Mesendoderm (in vitro differentiated cells): ENCODE results near the gene SV2C.
"Not testable (repeated sequence)": the region's sequence is repeated elsewhere in the genome, so short reads cannot be mapped to it uniquely, and the experiment has no call there.

Experiments
- DNase-seq: peaks from one replicate; pipeline ENCODE4 v3.0.0; 2013
- H2AK5ac ChIP-seq: 2 replicates; pipeline ENCODE4 v1.6.1; 2013; ENCODE audit warnings: low read length, inconsistent platforms
- H2BK120ac ChIP-seq: 2 replicates; pipeline ENCODE4 v1.6.1; 2013; ENCODE audit warnings: low read depth, mild to moderate bottlenecking, low read length, moderate library complexity, mixed read lengths
- H2BK15ac ChIP-seq: replicated peaks from 2 replicates; pipeline ENCODE4 v1.6.1; 2013; ENCODE audit warnings: low read depth, mild to moderate bottlenecking, moderate library complexity
- H2BK5ac ChIP-seq: 2 replicates; pipeline ENCODE4 v1.6.1; 2013; ENCODE audit warnings: low read length, inconsistent platforms
- H3K18ac ChIP-seq: 2 replicates; pipeline ENCODE4 v1.6.1; 2013; ENCODE audit warnings: mild to moderate bottlenecking, low read length, mixed read lengths
- H3K23ac ChIP-seq: one replicate; pipeline ENCODE4 v1.6.1; 2013; ENCODE audit warnings: low read length
- H3K27ac ChIP-seq: 2 replicates; pipeline ENCODE4 v1.5.1; 2013; ENCODE audit warnings: low read depth, mild to moderate bottlenecking, inconsistent platforms, low read length, moderate library complexity
- H3K27me3 ChIP-seq: 2 replicates; pipeline ENCODE4 v1.6.1; 2013; ENCODE audit warnings: low read length, control low read depth, mild to moderate bottlenecking, inconsistent platforms; ENCODE audit not compliant: insufficient read depth, poor library complexity
- H3K36me3 ChIP-seq: 2 replicates; pipeline ENCODE4 v1.6.1; 2013; ENCODE audit warnings: low read length, inconsistent platforms; ENCODE audit not compliant: control insufficient read depth, insufficient read depth
- H3K4ac ChIP-seq: one replicate; pipeline ENCODE4 v1.6.1; 2013; ENCODE audit warnings: low read depth, mild to moderate bottlenecking, low read length, moderate library complexity
- H3K4me1 ChIP-seq: 2 replicates; pipeline ENCODE4 v1.6.1; 2013; ENCODE audit warnings: low read depth, low read length, inconsistent platforms; ENCODE audit not compliant: control insufficient read depth
- H3K4me2 ChIP-seq: 2 replicates; pipeline ENCODE4 v1.6.1; 2013; ENCODE audit warnings: low read length
- H3K4me3 ChIP-seq: 2 replicates; pipeline ENCODE4 v1.5.1; 2013; ENCODE audit warnings: mild to moderate bottlenecking, low read length
- H3K56ac ChIP-seq: one replicate; pipeline ENCODE4 v1.6.1; 2013; ENCODE audit warnings: low read length
- H3K79me1 ChIP-seq: 2 replicates; pipeline ENCODE4 v1.6.1; 2013; ENCODE audit warnings: low read length, inconsistent platforms
- H3K79me2 ChIP-seq: 2 replicates; pipeline ENCODE4 v1.6.1; 2013; ENCODE audit warnings: mild to moderate bottlenecking, low read length; ENCODE audit not compliant: control insufficient read depth, insufficient read depth
- H3K9ac ChIP-seq: 2 replicates; pipeline ENCODE4 v1.6.1; 2013; ENCODE audit warnings: low read length, inconsistent platforms
- H4K5ac ChIP-seq: one replicate; pipeline ENCODE4 v1.6.1; 2013; ENCODE audit warnings: low read length
- H4K8ac ChIP-seq: one replicate; pipeline ENCODE4 v1.6.1; 2013; ENCODE audit warnings: low read depth, mild to moderate bottlenecking, control low read depth, low read length, moderate library complexity
- WGBS: extraction: QIAGEN DNeasy Blood & Tissue Kit; methylation state at CpG from one replicate; pipeline ENCODE4 v1.1.7; 2013; ENCODE audit warnings: low lambda C conversion rate, missing lambda C conversion rate; ENCODE audit not compliant: insufficient coverage; ENCODE audit errors: extremely low coverage; 5-methylcytosine and 5-hydroxymethylcytosine counted together

SV2C gene

GRCh38 chr5:76234665-76235064 is 151.5 kb downstream of the SV2C start:
- H3K79me1 ChIP-seq, result no peaks in the 10 kb centered on the region
- H3K18ac ChIP-seq, result no peak overlapping the region
- DNase-seq, result no peak
- no peak overlapping the region for H3K56ac ChIP-seq
- no peaks in the 10 kb centered on the region for H3K36me3 ChIP-seq
- H2AK5ac ChIP-seq, result no peak overlapping the region
- no peak overlapping the region for H2BK5ac ChIP-seq
- no peak overlapping the region for H3K27ac ChIP-seq
- H2BK15ac ChIP-seq, result no peak overlapping the region
- H4K8ac ChIP-seq, result no peak overlapping the region
- WGBS, result no CpG with 5 or more reads among the region's 4 CpGs
- no peak overlapping the region for H2BK120ac ChIP-seq
- no peak overlapping the region for H3K9ac ChIP-seq
- H4K5ac ChIP-seq, result no peak overlapping the region
- no peak overlapping the region for H3K4ac ChIP-seq
- H3K4me1 ChIP-seq, result no peaks in the 10 kb centered on the region
- H3K4me2 ChIP-seq, result no peak overlapping the region
- H3K79me2 ChIP-seq, result no peaks in the 10 kb centered on the region
- no peak overlapping the region for H3K4me3 ChIP-seq
- no peak overlapping the region for H3K23ac ChIP-seq
- no peaks in the 10 kb centered on the region for H3K27me3 ChIP-seq

GRCh38 chr5:76236684-76237083 is 153.5 kb downstream of the SV2C start:
- Histone ChIP-seq H3K27ac (no peak overlapping the region), H3K79me1 (no peaks in the 10 kb centered on the region), H3K4me2 (no peak overlapping the region), H3K4ac (no peak overlapping the region), H3K36me3 (no peaks in the 10 kb centered on the region), H3K27me3 (no peaks in the 10 kb centered on the region), H2AK5ac (no peak overlapping the region), H2BK5ac (no peak overlapping the region), H3K56ac (no peak overlapping the region), H3K4me1 (no peaks in the 10 kb centered on the region), H3K23ac (no peak overlapping the region), H3K18ac (no peak overlapping the region), H3K4me3 (no peak overlapping the region), H2BK120ac (no peak overlapping the region), H3K9ac (no peak overlapping the region), H4K8ac (no peak overlapping the region), H4K5ac (no peak overlapping the region), H2BK15ac (no peak overlapping the region), H3K79me2 (no peaks in the 10 kb centered on the region)
- WGBS, result no CpG with 5 or more reads among the region's 4 CpGs
- no peak for DNase-seq

DNA sequence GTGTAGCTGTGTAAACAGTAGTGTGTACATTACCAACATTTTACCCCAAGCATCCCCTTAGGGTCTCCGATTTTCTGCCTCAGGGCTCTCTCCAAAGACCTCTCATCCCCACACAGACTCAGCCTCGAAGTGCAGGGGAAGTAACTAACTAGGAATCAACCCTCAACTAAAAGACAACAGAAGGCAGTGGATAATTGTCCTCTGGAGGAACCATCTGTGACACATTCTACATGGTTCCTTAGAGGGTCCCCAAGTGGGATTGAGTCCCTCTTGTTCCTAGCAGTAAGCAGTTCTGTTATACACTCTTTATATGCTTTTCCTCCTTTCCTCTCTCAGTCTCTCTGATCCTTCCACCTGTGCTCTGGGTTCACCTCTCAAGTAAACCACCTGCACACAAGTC is 157.2 kb downstream of the SV2C start:
- Histone ChIP-seq H3K4me2 (no peak overlapping the region), H3K27ac (no peak overlapping the region), H3K4me1 (no peaks in the 10 kb centered on the region), H3K27me3 (no peaks in the 10 kb centered on the region), H3K18ac (no peak overlapping the region), H3K4ac (no peak overlapping the region), H3K79me2 (no peaks in the 10 kb centered on the region), H2AK5ac (no peak overlapping the region), H3K4me3 (no peak overlapping the region), H4K5ac (no peak overlapping the region), H3K23ac (no peak overlapping the region), H3K56ac (no peak overlapping the region), H2BK15ac (no peak overlapping the region), H2BK120ac (no peak overlapping the region), H4K8ac (no peak overlapping the region), H2BK5ac (no peak overlapping the region), H3K9ac (no peak overlapping the region), H3K36me3 (no peaks in the 10 kb centered on the region), H3K79me1 (no peaks in the 10 kb centered on the region)
- no CpG with 5 or more reads among the region's 2 CpGs for WGBS
- no peak for DNase-seq

DNA sequence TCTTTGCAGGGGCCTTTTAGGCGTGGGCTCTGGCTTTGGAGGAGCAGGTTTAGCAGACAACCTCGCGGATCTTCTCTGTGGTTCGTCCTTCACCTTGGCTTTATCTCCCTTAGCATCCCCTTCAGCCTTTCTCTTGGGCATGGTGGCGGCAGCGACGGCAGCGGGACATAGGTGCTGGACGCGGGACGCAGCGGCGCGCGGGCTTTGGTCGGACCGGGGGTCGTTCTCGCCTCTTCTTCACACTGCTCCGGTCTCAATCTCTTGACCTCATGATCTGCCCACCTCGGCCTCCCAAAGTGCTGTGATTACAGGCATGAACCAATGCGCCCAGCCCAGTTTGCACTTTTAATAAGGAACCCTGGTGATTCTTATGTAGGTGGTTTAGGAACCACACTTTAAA is 159.0 kb downstream of the SV2C start:
- H2BK5ac ChIP-seq, H3K4me2 ChIP-seq, H3K4me1 ChIP-seq, H4K5ac ChIP-seq, H4K8ac ChIP-seq, H3K23ac ChIP-seq, H2BK15ac ChIP-seq, H2BK120ac ChIP-seq, H3K27ac ChIP-seq, H3K56ac ChIP-seq, H3K27me3 ChIP-seq, H3K18ac ChIP-seq, DNase-seq, H3K79me1 ChIP-seq, H3K4me3 ChIP-seq, H3K4ac ChIP-seq, H3K9ac ChIP-seq, H3K36me3 ChIP-seq, H3K79me2 ChIP-seq, H2AK5ac ChIP-seq: not testable (repeated sequence)
- WGBS, result no CpG with 5 or more reads among the region's 22 CpGs

DNA sequence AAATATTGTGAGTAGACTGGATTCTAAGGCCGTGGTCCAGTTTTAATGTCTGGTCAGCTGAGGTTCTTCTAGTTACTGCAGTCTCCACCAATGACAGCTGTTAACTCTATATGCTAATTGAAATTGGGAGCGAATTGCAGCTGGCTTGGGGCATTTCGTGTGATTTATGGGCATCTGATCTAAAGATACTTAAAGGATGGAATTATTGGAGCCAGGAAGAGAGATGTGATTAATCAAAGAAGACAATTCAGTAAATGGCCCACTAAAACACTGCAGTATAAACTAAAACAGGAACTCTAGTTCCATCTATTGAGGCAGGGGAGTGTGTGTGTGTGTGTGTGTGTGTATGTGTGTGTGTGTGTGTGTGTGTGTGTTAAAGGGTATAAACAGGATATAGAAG is 162.4 kb downstream of the SV2C start:
- Histone ChIP-seq H3K23ac (no peak overlapping the region), H3K79me2 (no peaks in the 10 kb centered on the region), H4K8ac (no peak overlapping the region), H2BK120ac (no peak overlapping the region), H3K56ac (no peak overlapping the region), H3K4me3 (no peak overlapping the region), H2BK5ac (no peak overlapping the region), H3K27me3 (no peaks in the 10 kb centered on the region), H3K79me1 (no peaks in the 10 kb centered on the region), H3K4me2 (no peak overlapping the region), H2BK15ac (no peak overlapping the region), H2AK5ac (no peak overlapping the region), H3K27ac (no peak overlapping the region), H3K4ac (no peak overlapping the region), H3K9ac (no peak overlapping the region), H4K5ac (no peak overlapping the region), H3K4me1 (no peaks in the 10 kb centered on the region), H3K36me3 (no peaks in the 10 kb centered on the region), H3K18ac (no peak overlapping the region)
- DNase-seq, result no peak
- no CpG with 5 or more reads among the region's 3 CpGs for WGBS

DNA sequence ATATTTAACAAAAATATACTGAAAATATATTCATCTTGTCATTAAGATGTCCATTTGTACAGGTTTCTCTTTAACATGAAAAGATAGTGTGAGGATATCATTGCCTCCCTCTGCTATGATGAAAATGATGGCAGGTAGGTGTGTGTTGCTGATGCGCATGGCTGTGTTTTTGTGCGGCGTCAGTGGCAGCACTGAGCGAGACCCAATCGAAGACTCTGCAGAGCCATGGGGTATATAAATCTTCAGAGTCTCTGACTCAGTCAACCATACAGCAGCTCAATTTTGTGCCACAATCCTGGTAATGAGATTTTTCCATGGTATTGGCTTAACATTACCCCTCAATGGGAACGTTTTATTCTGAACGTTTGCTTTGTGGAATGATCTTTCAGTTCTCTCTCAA is 166.4 kb downstream of the SV2C start:
- no peak overlapping the region for H4K5ac ChIP-seq
- H3K79me1 ChIP-seq, result no peaks in the 10 kb centered on the region
- H3K9ac ChIP-seq, result no peak overlapping the region
- H3K27ac ChIP-seq, result no peak overlapping the region
- H3K18ac ChIP-seq, result no peak overlapping the region
- DNase-seq, result no peak
- H2AK5ac ChIP-seq, result no peak overlapping the region
- no peaks in the 10 kb centered on the region for H3K4me1 ChIP-seq
- H3K27me3 ChIP-seq, result no peaks in the 10 kb centered on the region
- H2BK120ac ChIP-seq, result no peak overlapping the region
- no peak overlapping the region for H3K4ac ChIP-seq
- H3K36me3 ChIP-seq, result no peaks in the 10 kb centered on the region
- no peak overlapping the region for H3K4me2 ChIP-seq
- no peak overlapping the region for H4K8ac ChIP-seq
- WGBS, result no CpG with 5 or more reads among the region's 7 CpGs
- no peak overlapping the region for H3K4me3 ChIP-seq
- no peak overlapping the region for H2BK15ac ChIP-seq
- H3K79me2 ChIP-seq, result no peaks in the 10 kb centered on the region
- H2BK5ac ChIP-seq, result no peak overlapping the region
- H3K23ac ChIP-seq, result no peak overlapping the region
- H3K56ac ChIP-seq, result no peak overlapping the region
